Fibroblast of the aortic adventitia (primary cell): ENCODE results near the gene NTSR1. TPM values are rescaled to one million over a fixed set of nuclear protein-coding genes. Genes with fewer than 3 reads are reported as not detected.

Source experiments
- DNase-seq: peaks from one replicate; pipeline ENCODE4 v3.0.0-alpha.2; 2010; ENCODE audit warnings: low read depth
- H3K4me3 ChIP-seq: 2 replicates; pipeline ENCODE4 v1.5.1; 2011; ENCODE audit warnings: low read depth, mild to moderate bottlenecking, control low read depth, low read length, moderate library complexity
- total RNA-seq: library from RNA; depleted of rRNA; stranded (reverse); fragments of >200 nt; gene quantifications from 2 replicates; pipeline ENCODE4 v1.2.3, GENCODE V29; 2012; ENCODE audit warnings: low replicate concordance
- TF ChIP-seq, protein P1 (sequence below): IDR thresholded peaks from 2 replicates; pipeline ENCODE4 v1.5.1; 2011; ENCODE audit warnings: mild to moderate bottlenecking, low read length, control low read depth, inconsistent platforms; ENCODE audit not compliant: insufficient read depth

Gene NTSR1
- total RNA-seq, 1 donor, result 8.0 TPM

DNA sequence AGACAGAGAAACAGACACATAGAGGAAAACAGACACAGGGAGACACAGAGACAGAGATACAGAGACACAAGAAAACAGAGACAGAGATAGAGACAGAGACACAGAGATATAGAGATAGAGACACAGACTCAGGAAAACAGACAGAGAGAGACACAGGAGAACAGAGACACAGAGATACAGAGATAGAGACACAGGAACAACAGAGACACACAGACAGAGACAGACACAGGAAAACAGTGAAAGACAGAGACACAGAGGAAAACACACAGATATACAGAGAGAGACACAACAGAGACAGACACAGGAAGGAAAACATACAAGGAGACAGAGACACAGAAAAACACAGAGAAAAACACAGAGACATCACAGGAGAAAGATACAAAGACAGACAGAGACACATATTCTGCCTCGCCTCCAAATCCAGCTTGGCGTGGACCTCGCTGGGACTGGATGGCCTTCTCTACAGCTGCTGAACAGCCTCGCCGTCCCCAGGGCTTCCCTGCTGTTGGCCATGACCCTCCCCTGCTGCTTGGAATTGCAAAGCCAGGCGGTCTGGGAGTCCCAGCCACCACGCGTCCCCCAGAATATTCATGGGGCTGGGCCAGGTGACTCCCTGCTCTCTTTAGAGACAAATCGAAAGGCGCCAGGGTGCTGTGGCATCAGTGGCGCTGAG, 36.8 kb downstream of the NTSR1 start:
- TF ChIP-seq, protein P1, sequence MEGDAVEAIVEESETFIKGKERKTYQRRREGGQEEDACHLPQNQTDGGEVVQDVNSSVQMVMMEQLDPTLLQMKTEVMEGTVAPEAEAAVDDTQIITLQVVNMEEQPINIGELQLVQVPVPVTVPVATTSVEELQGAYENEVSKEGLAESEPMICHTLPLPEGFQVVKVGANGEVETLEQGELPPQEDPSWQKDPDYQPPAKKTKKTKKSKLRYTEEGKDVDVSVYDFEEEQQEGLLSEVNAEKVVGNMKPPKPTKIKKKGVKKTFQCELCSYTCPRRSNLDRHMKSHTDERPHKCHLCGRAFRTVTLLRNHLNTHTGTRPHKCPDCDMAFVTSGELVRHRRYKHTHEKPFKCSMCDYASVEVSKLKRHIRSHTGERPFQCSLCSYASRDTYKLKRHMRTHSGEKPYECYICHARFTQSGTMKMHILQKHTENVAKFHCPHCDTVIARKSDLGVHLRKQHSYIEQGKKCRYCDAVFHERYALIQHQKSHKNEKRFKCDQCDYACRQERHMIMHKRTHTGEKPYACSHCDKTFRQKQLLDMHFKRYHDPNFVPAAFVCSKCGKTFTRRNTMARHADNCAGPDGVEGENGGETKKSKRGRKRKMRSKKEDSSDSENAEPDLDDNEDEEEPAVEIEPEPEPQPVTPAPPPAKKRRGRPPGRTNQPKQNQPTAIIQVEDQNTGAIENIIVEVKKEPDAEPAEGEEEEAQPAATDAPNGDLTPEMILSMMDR, result no peak
- no peak for DNase-seq
- no peak overlapping the region for H3K4me3 ChIP-seq

DNA sequence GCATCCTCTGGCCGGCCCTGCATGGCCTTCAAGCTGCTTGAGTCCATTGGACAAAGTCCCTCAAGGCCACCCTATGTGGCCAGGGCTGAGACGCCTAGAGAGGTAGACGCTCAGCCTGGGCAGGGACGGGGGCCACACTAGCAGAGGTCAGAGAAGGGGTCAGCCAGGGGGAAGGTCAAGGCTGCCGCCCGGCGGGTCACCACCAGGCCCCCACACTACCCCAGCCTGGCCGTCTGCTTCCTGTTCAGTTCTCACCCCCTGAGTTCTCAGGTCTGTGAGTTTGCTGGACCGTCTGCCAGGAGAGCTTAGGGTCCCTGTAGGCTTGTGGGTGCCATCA, 37.3 kb downstream of the NTSR1 start:
- no peak for DNase-seq
- no peak overlapping the region for H3K4me3 ChIP-seq
- TF ChIP-seq, protein P1, result no peak

DNA sequence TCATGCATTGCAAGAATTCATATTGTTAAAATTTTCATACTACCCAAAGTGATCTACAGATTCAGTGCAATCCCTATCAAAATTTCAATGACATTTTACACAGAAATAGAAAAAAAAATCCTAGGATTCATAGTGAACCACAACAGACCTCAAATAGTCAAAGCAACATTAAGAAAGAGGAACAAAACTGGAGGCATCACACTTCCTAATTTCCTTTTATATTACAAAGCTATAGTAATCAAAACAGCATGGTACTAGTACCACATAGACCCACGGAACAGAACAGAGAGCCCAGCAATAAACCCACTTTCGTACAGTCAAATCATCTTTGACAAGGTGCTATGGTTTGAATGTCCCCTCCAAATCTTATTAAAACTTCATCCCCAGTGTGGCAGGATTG, 39.7 kb downstream of the NTSR1 start:
- no peak overlapping the region for H3K4me3 ChIP-seq
- TF ChIP-seq, protein P1, result no peak
- no peak for DNase-seq

DNA sequence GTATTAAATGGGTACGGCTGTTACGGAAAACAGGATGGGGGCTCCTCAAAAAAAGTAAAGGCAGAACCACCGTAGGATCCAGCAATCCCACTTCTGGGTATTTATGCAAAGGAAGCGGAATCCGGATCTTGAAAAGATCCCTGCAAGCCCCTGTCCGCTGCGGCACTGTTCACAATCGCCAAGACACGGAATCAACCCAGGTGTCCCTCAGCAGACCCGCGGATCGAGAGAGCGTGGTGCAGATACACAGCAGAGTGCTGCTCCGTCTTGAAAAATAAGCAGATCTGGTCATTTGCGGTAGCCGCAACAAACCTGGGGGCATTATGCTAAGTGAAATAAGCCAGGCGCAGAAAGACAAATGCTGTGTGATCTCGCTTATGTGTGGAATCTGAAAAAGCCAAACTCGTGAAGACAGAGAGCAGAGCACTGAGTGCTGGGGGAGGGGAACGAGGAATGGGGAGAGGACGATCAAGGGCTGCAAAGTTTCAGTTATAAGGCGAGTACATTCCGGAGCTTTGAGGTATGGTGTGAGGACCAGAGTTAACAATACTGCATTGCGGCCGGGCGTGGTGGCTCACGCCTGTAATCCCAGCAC, 41.3 kb downstream of the NTSR1 start:
- H3K4me3 ChIP-seq, result no peak overlapping the region
- DNase-seq, result no peak
- TF ChIP-seq, protein P1, result no peak

DNA sequence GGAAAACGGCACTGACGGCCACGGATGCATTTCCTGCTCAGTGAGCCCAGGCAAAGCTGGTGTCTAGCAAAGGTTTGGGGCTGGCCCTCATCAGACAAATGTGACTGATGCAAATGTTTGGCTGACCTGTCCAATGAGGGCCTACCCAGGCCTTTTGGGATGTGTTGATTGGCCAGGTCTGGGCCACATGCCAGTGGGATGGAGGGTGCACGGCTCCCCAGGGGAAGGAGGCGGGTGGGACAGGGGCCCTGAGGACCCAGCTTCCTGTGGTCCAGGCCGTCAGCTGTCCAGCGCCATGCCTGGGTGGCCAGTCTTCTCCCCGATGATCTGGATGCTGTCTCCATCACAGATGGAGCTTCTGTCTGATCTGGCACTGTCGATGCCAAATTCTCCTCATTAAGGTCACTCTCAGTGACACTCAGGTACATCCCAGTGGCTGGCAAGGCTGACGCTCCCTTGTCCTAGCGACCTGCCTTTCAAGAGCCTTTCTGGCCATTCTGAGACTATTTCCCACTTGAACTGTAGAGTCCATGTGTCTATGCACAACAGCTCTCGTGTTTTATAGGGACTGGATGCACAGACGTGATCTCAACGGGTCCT, 43.0 kb downstream of the NTSR1 start:
- no peak overlapping the region for H3K4me3 ChIP-seq
- TF ChIP-seq, protein P1, result no peak
- DNase-seq, result no peak

DNA sequence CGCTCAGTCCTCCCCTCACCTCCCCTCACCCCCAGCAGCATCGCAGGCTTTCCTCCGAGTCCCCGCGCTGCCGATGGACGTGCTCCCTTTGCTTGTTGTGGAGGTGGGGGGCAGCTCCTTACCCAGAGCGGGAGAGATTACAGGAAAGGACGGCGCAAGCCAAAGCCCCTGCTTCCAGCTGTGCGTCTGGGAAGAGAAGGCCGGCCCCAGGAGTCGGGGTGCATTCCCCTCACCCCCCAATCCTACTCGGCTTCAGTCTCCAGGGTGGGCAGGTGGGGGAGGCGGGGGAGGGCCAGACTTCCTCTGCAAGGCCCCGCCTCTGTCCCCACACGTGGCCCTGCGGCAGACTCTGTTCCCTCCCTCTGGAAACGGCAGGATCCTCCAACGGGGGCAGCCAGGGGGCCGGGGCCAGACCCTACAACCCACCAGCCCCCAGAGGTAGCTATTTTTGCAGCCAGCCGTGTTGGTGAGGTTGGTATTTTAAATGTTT, 43.6 kb downstream of the NTSR1 start:
- TF ChIP-seq, protein P1, result no peak
- no peak for DNase-seq
- no peak overlapping the region for H3K4me3 ChIP-seq
